GM19035 (cell line): Measurements from ENCODE around the gene CADM1.

Experiments used
- ATAC-seq: cut with Tn5 transposase; IDR thresholded peaks from one replicate; pipeline ENCODE4 v1.9.1; 2021; ENCODE audit not compliant: unreplicated experiment

Gene CADM1

GRCh38 chr11:115409116-115409670, 95.0 kb downstream of the CADM1 start:
- no peak for ATAC-seq

DNA sequence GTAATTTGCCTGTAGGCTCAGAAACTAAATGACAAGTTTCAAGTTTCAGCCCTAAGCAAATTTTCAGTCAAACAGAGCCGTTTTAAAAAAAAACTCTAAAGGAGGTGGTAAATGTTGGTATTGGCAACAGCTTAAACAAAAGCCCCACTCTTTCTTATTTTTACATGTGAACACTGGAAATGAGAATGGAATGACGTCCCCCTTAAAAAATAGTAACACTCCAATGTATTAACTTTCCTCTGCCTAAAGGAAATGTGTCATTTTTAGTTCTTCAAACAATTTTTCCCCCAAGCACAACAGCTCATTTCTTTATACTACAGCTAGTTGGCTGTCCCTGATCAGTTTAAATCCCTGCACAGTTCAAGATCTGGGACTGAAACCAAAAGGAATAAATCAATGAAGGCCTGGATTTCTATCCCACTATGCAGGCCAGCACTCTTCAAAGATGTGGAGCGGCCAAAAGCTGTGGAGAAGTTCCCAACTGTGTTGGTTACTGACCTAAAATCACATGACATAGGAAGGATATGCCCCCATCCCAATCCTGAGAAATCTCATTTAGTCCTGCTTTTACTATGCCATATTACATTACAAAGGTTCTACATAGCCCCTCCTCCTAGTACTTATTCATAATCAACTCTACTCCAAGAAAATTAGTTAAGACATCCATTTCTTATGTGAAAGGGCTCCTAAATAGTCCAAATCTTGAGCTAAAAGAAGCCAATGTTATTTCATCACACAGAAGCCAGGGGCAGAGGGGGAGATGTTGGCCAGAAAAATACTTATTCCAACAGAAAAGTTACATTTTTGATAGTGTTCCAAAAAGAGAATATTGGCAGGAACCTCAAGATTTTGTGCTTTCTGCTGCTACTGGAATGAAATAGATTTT, 95.9 kb downstream of the CADM1 start:
- ATAC-seq, result no peak

- no peak for ATAC-seq
Measured at GRCh38 chr11:115407496-115407895, 96.7 kb downstream of the CADM1 start.

DNA sequence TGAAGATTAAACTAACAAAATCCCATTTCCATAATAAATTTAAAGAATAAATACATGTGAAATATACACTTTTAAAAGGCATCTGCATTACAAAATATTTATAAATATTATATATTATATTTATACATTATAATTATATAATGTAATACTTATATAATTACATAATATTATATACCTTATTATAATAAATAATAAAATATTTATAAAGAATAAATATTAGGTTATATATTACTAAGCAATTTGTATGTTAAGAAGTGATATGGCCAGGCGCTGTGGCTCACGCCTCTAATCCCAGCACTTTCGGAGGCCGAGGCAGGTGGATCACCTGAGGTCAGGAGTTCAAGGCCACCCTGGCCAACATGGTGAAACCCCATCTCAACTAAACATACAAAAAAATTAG, 97.8 kb downstream of the CADM1 start:
- no peak for ATAC-seq

- no peak for ATAC-seq
Measured at GRCh38 chr11:115398333-115399080, 105.7 kb downstream of the CADM1 start.

DNA sequence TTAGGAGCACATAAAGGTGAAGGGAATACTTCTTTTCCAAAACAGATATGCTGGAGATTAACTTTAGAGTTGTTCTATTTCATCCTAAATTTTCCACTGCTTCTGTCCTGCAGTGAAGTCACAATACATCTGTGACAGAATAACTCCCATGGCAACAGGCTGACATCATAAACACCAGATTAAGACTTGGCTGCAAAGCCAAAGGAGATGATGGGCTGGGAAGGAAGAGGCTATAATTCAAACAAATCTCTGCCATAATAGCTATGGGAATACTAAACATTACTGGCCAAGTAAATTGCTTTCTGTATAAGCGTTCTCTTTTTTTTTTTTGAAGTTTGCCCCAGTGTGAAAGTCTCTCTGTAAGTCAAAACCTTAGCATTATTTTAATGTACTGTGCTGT, 107.7 kb downstream of the CADM1 start:
- ATAC-seq, result no peak

- no peak for ATAC-seq
Measured at GRCh38 chr11:115393950-115394349, 110.3 kb downstream of the CADM1 start.

DNA sequence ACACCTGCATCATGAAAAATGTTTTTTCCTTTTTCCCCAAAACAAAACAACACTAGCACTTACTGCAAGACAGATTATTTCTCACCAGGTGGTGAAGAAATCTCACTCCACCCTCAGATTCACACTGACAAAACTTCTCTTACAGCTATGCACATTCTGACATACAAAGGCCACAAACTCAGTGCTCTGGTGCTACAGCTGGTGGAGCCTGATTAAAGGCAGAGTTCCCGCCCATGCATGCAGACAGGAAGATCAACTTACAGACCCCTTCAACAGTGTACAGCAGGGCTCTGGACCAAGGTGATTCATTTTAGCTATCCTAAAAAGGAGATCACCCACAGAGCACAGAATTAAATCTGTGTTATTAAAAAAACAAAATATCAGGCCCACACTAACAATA, 112.6 kb downstream of the CADM1 start:
- no peak for ATAC-seq

DNA sequence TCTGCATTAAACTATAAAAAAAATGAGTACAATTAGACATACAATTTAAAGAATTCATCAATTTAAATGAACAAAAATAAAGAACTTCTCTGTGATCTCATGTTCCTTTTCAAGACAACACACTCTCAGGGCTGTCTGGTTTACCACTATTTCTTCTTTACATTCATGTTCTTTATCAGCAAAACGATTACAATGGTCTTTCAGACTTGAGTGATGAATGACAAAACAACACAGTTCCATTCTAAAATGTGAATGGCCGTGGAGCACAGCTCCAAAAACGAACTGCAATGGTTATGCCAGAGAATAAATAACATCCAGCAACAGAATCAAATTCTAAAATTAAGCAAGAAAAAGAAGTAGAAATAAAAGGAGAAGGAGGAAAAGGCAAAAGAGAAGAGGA, 113.1 kb downstream of the CADM1 start:
- ATAC-seq, result no peak

DNA sequence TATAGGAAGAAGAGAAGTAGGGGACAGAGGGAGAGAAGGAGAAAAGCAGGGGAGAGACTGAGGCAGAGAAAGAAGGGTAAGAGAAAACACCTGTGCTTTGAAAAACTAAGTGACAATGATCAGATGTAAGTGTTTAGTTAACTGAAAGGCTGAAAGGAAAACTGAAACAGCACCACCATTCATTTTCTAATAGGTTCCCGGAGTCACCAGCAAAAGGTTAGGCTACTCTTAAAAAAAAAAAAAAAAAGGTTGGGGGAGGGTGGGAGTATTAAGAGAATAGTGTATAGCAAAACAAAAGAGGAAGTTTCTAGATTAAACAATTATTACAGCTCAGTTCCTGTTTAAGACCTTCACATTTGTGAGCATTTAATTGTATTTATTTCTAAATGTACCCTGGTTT, 113.8 kb downstream of the CADM1 start:
- ATAC-seq, result no peak

GRCh38 chr11:115389790-115390189, 114.4 kb downstream of the CADM1 start:
- no peak for ATAC-seq

GRCh38 chr11:115385226-115385625, 119.0 kb downstream of the CADM1 start:
- ATAC-seq, result no peak

DNA sequence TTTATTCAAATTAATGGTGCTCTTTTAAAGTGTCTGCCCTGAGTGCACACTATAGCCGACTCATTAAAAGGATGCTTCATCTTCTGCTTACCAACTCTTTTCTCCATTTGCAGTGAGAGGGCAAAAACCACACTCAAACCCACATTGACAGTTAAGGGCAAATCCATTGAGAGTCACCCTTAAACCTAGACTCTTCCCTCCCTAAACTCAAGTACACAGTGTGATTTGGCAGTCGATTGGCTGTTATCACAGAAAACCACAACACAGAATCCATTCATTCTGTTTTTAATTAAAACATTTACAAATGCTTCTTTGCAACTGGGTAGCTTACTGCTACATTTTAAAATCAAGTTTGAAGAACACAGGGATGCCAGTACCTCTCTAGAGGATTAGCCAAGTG, 120.0 kb downstream of the CADM1 start:
- no peak for ATAC-seq

DNA sequence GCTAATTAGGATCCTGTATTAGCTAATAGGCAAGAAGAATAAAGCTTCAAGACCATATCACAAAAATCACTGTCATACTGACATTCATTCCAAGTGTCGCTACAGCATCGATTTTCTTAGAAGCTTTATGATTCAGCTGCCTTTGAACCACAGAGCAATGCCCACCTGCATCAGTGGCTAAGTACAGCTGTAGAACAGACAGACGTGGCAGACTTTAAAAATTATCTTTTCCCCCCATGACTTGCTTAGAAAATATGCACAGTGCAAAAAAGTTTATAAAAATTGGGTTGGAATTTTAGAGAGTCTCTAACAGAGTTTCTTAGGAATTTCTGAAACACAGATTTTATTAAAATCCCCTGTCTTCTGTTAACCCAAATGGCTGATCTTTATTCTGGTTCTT, 120.8 kb downstream of the CADM1 start:
- no peak for ATAC-seq

- ATAC-seq, result peak; percentile 77
Measured at GRCh38 chr11:115379528-115379927, 124.7 kb downstream of the CADM1 start.

GRCh38 chr11:115378557-115378956, 125.7 kb downstream of the CADM1 start:
- no peak for ATAC-seq

GRCh38 chr11:115377882-115378296, 126.3 kb downstream of the CADM1 start:
- ATAC-seq, result no peak

DNA sequence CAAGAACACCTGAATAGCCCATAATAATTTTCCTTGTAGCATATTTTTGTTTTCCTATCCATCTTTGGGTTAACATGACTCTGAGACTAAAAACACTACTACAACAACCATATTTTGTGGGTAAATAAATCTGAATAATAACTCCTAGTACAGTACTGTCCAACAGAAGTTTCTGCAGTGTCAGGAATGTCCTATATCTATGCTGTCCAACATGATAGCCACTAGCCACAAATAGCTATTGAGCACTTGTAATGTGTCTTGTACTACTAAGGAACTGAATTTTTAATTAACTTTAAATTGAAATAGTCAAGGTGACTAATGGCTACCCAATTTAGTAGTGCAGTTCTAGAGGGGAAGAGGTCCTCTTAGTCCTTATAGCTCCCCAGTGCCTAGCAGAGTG, 135.6 kb downstream of the CADM1 start:
- no peak for ATAC-seq

- no peak for ATAC-seq
Measured at GRCh38 chr11:115366826-115367225, 137.4 kb downstream of the CADM1 start.

DNA sequence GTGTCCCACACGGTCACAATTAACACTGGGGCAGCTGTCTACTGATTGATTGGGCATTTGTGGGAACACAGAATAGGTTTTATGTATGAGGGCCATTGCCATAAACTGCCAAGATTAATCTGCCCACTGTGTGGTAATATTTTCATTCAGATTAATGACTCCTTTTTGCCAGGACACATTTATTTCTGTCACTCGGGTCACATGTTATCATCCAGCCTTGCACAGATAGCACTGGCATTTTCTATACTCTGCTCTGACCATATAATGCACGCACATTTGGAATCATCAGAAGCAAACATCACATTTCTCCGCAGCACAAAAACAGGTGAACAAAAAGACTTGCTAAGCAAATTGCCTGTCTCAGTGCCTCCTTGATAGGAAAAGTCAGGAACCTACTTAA, 138.3 kb downstream of the CADM1 start:
- ATAC-seq, result no peak

DNA sequence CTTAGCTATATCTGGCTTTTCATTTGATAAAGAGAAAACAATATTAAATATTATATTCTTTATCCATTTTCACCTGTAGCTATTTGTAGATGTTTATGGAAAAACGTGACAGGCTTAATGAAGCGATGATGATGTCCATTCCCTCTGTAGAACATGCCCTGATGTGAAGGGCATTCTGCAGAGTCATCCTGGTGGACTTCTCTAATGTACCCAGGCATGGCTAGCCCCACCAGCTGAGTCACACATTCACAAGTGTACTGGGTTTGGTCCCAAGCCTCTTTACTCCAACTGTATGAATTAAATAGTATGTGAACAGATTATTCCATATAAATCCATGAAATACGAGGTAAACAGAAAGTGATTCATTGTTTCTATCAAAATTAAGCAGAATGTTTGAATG, 139.3 kb downstream of the CADM1 start:
- ATAC-seq, result no peak

DNA sequence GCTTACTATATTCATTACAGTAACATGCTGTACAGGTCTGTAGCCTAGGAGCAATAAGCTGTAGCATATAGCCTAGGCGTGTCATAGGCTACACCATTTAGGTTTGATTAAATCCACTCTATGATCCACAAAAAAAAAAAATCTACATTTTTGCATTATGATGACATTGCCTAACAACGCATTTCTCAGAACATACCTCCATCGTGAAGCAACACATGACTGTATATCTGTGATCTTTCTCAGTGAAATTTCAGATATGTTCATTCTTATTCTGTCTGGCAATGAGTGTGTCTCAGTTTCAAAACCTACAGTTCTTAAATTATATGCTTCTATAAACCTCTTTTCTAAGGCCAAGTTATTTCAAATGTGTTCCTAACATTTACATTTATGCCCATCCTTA, 140.3 kb downstream of the CADM1 start:
- ATAC-seq, result no peak
